Adrenal gland (tissue), 12 donors: Measurements from ENCODE around the gene GJC2. TPM values are rescaled to one million over a fixed set of nuclear protein-coding genes. Genes with fewer than 3 reads are reported as not detected.
A peak's percentile ranks its signal among the peaks of the same experiment; 100 is the strongest.

Experiments
- DNase-seq, 7 donors: peaks; one replicate each; pipeline ENCODE4 v3.0.0-alpha.2; 2019 to 2020
- H3K27ac ChIP-seq, 5 donors: fragments of 200-600 bp; sonication (generic) in 4 of 5; 1 replicate in 3 of 5; 2 replicates in 2 of 5; pipeline versions ENCODE4 v1.5.1 to v1.8.0; 2016 to 2020; ENCODE audit warnings: mild to moderate bottlenecking in 1 of 5
- H3K27me3 ChIP-seq: fragments of 200-600 bp; 2 replicates; pipeline ENCODE4 v1.8.0; 2021
- H3K36me3 ChIP-seq, 2 donors: fragments of 200-600 bp; replicated peaks in 1 of 2; 1 replicate in 1 of 2; 2 replicates in 1 of 2; pipeline versions ENCODE4 v1.5.1 to v1.8.0; 2018 to 2022
- H3K4me1 ChIP-seq, 2 donors: fragments of 200-600 bp; replicated peaks in 1 of 2; 1 replicate in 1 of 2; 2 replicates in 1 of 2; pipeline versions ENCODE4 v1.5.1 to v1.8.0; 2018 to 2021
- H3K4me3 ChIP-seq, 4 donors: fragments of 200-600 bp; sonication (generic) in 3 of 4; one replicate each; pipeline ENCODE4 v1.5.1; 2016 to 2018
- H3K9me3 ChIP-seq, 3 donors: fragments of 200-600 bp; sonication (generic) in 1 of 3; replicated peaks in 1 of 3; 1 replicate in 2 of 3; 2 replicates in 1 of 3; pipeline versions ENCODE4 v1.5.1 to v1.8.0; 2016 to 2021
- CTCF ChIP-seq, 6 experiments: fragments of 450-650 bp in 4 of 6; fragments of 200-600 bp in 2 of 6; sonication (generic) in 1 of 6; IDR thresholded peaks; 1 replicate in 5 of 6; 2 replicates in 1 of 6; pipeline versions ENCODE4 v1.5.1 to v1.8.0; 2016 to 2021; ENCODE audit warnings: antibody characterized with exemption in 6 of 6, mild to moderate bottlenecking in 2 of 6, moderate library complexity in 1 of 6
- POLR2A ChIP-seq, 2 donors: fragments of 450-650 bp; IDR thresholded peaks; one replicate each; pipeline ENCODE4 v1.6.1; 2017; ENCODE audit warnings: antibody characterized with exemption in 2 of 2, mild to moderate bottlenecking in 2 of 2, moderate library complexity in 1 of 2
- WGBS, 4 donors: extraction: QIAGEN DNeasy Blood & Tissue Kit in 2 of 4; methylation state at CpG; one replicate each; pipeline versions ENCODE4 v1.1.5 to v1.1.7; 2013 to 2017; 5-methylcytosine and 5-hydroxymethylcytosine counted together
- intact Hi-C, 2 donors: fragments of 100-400 bp; cut with DNase I; formaldehyde crosslinking; loops; one replicate each; pipeline versions ENCODE4 v1.14.1 to v1.15.0; 2022 to 2023
- polyA plus RNA-seq, 3 donors: library from polyadenylated mRNA; stranded (reverse); fragments of 200-250 nt in 2 of 3; fragments of 350-450 nt in 1 of 3; fragmentation: Illumina TruSeq in 1 of 3; extraction: RNeasy Lipid Tissue Mini Kit (QIAGEN cat#74804) in 1 of 3; gene quantifications; one replicate each; pipeline ENCODE4 v1.2.3, GENCODE V29; 2013 to 2014
- total RNA-seq, 9 donors: library from RNA; depleted of rRNA in 4 of 9; stranded (reverse); fragments of >200 nt in 4 of 9; fragments of 120-200 nt in 1 of 9; fragmentation: NEBNext Ultra II Directional in 1 of 9; extraction: Animal tissue kit (Norgen Biotek cat#: 25700) in 1 of 9; gene quantifications; one replicate each; pipeline versions ENCODE4 v1.1.0 to v1.2.4, GENCODE V29; 2013 to 2023
- donor health status: healthy with polysubstance abuse.
- donor health status: Bipolar disorder and iron deficiency.
- donor health status: DM: yes; HTN: yes; CAD: no.
- donor health status: DM: no; HTN: no; CAD: no.
- donor health status: DM: no; HTN: no; CAD: no.
- donor health status: DM: yes; HTN: yes; CAD: no.

GJC2 gene
- total and polyA plus RNA-seq, 12 donors = 0.05 to 4.1 (median 1.3) TPM

- no peak for DNase-seq
- TF ChIP-seq CTCF (IDR thresholded peaks at IDR 0.05) = no peak
- TF ChIP-seq POLR2A (IDR thresholded peaks at IDR 0.05) = no peak
- Histone ChIP-seq H3K27me3 (peaks cover 7% of the 10 kb centered on the region), H3K4me3 (no peak overlapping the region), H3K36me3 (no peaks in the 10 kb centered on the region), H3K9me3 (no peaks in the 10 kb centered on the region), H3K27ac (no peak overlapping the region), H3K4me1 (no peaks in the 10 kb centered on the region)
- 52 to 80% (median 65%) methylated on average over 1 to 9 of the region's 9 CpGs for WGBS, 4 donors
- intact Hi-C loops = no loop called here
These were observed 6.8 kb downstream of the GJC2 start for GRCh38 chr1:228156515-228156881.

GRCh38 chr1:228156941-228157728 is 7.4 kb downstream of the GJC2 start:
- intact Hi-C loops = no loop called here
- no peaks in the 10 kb centered on the region for H3K4me1 ChIP-seq
- TF ChIP-seq POLR2A (IDR thresholded peaks at IDR 0.05) (no peak), CTCF (IDR thresholded peaks at IDR 0.05) (no peak)
- H3K27me3 ChIP-seq = peaks cover 7% of the 10 kb centered on the region
- 69 to 76% (median 71%) methylated on average over 5 to 24 of the region's 24 CpGs for WGBS, 4 donors
- H3K9me3 ChIP-seq = no peaks in the 10 kb centered on the region
- no peak overlapping the region for H3K4me3 ChIP-seq
- no peaks in the 10 kb centered on the region for H3K36me3 ChIP-seq
- DNase-seq = peak in 1 of 7 donors; percentile 7
- no peak overlapping the region for H3K27ac ChIP-seq

- intact Hi-C loops = no loop called here
- peak in 1 of 7 donors; percentile 11 for DNase-seq
- no peaks in the 10 kb centered on the region for H3K9me3 ChIP-seq
These were observed 8.0 kb downstream of the GJC2 start for GRCh38 chr1:228157729-228158126.

More at GRCh38 chr1:228157729-228158126, 8.0 kb downstream of the GJC2 start:
- Histone ChIP-seq H3K4me1 (no peaks in the 10 kb centered on the region), H3K36me3 (no peaks in the 10 kb centered on the region), H3K4me3 (no peak overlapping the region), H3K27me3 (peaks cover 7% of the 10 kb centered on the region), H3K27ac (no peak overlapping the region)
- TF ChIP-seq CTCF (IDR thresholded peaks at IDR 0.05) (no peak), POLR2A (IDR thresholded peaks at IDR 0.05) (no peak)
- WGBS, 4 donors = 59 to 70% (median 59%) methylated on average over 11 to 43 of the region's 43 CpGs; no CpG with 5 or more reads in 1 of the 4 donors
